Measurements from ENCODE around the gene MBNL1.
"Not testable (repeated sequence)": the region's sequence is repeated elsewhere in the genome, so short reads cannot be mapped to it uniquely, and the experiment has no call there.

The MBNL1 gene

GRCh38 chr3:152355744-152356665, 87.3 kb downstream of the MBNL1 start:
- DNase-seq: no peak

DNA sequence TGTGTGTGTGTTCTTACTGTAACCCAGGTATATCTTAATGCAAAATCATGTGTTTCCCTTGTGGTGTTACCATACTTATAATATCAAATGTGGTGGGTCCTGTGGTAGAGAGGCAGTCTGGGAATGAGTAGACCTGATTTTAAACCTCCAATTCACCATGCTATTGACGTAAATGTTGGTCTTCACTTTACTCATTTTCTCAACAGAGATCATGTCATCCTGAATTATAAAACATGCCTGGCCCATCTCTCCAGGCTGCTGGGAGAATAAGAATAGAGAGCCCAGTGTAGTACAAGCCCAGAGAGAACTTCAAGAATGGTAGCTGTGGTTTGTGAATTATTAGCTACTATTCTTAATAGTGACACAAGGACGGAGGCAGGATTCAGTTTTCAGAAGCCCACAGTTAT, 88.1 kb downstream of the MBNL1 start:
- DNase-seq: no peak

GRCh38 chr3:152357587-152357986, 88.9 kb downstream of the MBNL1 start:
- no peak for DNase-seq

DNA sequence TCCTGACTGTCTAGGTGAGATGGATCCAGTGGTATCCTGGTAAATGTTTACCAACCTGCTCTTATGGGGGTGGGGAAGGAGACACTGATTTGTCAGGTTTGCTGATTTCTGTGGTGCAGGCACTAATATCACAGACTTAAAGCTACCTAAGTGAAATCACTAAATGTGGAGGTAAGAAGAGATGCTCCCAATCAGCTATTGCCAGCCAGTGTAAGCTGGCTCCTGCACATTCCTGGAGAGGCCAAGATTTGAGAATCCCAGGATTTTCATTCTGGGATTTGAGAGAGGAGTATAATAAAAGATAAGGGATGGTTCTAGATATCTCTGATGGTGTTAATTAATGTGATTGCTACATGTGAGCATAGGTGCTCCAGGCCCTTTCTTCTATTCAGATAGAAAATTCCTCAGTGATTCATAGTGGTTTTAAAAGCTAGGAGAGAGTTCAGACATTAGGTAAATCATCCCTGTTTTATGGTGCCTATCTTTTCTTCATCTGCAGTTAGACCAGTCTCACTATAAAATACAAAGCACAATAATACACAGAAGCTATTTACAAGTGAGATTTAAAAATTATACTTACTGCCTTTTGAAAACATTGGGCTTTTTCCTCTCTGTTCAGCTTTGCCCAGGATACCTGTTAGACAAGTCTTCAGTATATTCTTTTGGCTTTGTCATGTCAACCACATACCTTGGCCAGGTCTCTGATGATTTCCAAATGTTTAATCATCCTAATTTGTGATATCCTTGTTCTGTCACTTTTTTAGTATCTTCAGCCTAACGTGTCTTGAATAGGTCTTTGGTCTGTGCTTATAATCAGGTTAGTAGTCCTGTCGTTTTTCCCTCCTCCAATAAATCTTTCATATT, 90.9 kb downstream of the MBNL1 start:
- no peak for DNase-seq

GRCh38 chr3:152360302-152360701, 91.6 kb downstream of the MBNL1 start:
- no peak for DNase-seq

- no peak for DNase-seq
Measured at GRCh38 chr3:152360966-152361365, 92.2 kb downstream of the MBNL1 start.

DNA sequence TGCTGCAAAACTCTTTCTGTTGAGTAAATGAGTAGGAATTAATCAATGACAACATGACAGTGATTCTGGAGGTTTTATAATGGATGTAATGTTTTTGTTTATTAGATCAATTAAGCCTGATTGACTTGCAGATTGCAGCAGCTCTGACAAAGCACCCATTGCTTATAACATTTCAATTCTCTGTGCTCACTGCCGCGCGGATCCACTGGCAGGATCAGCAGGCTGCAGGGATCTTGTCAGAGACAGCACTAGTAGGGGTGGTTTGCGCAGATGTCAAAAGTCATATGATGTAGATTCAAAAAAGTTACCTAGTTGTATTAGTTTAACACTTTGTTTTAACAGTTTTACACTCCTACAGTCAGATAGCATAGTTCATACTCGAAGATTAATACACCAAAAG, 93.4 kb downstream of the MBNL1 start:
- DNase-seq: no peak

- DNase-seq: no peak
Measured at GRCh38 chr3:152364237-152364636, 95.5 kb downstream of the MBNL1 start.

DNA sequence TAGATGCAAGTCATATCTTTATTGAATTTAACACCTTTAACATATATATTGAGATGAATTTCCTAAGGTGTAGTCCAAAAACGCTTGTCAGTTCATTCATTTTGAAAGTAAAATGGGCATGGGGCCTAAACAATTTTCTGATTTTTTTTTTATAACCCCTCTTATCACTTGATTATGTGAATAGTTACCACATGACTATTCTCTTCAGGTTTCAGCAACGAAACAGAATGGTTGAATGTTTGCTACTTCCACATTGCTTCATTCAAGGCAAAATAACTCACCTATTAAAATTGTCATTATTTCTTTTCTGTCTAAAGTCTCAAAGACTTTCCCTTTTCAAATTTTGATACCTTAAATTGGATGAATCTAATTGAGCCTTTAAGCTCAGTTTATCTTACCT, 96.4 kb downstream of the MBNL1 start:
- DNase-seq: no peak

- DNase-seq: no peak
Measured at GRCh38 chr3:152365766-152366593, 97.3 kb downstream of the MBNL1 start.

GRCh38 chr3:152367192-152367591, 98.5 kb downstream of the MBNL1 start:
- not testable (repeated sequence) for DNase-seq

DNA sequence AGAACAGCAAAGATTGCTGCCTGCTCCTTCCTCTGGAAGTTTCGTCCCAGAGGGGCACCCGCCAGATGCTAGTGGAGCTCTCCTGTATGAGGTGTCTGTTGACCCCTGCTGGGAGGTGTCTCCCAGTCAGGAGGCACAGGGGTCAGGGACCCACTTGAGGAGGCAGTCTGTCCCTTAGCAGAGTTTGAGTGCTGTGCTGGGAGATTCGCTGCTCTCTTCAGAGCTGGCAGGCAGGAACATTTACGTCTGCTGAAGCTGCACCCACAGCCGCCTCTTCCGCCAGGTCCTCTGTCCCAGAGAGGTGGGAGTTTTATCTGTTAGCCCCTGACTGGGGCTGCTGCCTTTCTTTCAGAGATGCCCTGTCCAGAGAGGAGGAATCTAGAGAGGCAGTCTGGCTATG, 103.9 kb downstream of the MBNL1 start:
- not testable (repeated sequence) for DNase-seq

GRCh38 chr3:152373379-152373778, 104.7 kb downstream of the MBNL1 start:
- DNase-seq: no peak

GRCh38 chr3:152374262-152374990, 105.7 kb downstream of the MBNL1 start:
- no peak for DNase-seq

DNA sequence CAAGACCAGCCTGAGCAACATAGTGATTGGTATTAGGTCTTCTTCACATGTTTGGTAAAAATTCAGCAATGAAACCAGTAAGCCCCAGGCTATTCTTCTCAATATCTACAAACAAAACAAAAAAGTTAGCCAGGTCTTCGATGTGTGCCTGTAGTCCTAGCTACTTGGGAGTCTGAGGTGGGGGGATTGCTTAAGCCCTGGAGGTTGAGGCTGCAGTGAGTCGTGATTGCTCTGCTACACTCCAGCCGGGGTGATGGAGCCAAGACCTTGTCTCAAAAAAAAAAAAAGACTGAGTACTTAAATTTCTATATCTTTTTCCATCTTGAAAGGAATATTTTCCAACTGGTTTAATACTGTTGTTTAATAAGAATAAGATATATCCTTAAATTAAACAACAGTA, 106.8 kb downstream of the MBNL1 start:
- DNase-seq: no peak

DNA sequence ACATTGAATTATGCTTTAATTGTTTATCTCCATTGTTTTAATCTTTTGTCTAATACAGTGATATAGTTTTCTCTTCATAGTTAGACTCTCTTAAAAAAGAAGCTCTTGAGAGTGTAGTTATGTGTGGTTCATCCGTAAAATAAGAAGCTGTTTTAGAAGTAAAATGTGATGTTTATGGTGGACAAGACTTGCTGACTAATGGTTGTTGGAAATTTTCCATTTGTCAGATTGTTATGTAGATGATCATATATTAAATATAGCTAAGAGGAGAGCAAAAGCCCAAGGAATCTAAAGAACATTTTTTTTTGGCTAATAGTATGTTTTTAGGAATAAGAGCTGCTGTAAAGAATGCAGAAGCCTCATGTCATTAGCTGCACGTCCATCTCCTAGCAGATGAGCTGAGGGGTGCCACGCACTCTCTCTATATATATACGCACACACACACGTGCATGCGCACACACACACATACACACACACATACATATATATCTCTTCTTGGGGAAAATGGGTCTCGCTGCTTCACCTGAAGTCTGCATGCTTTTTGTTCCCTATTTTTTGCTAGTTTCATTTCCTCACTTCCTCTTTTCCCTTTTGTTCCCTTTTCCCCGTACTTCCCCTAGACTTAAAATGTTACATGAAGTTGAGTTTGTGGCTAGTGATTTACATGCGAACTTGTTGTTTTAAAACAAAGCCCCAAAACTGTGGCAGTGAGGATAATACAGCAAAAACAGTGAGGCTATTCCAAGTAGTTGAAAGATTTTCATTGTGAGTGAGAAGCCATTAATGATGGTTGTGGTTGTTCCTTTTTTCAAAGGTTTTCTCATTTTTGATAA, 107.8 kb downstream of the MBNL1 start:
- DNase-seq: no peak

DNA sequence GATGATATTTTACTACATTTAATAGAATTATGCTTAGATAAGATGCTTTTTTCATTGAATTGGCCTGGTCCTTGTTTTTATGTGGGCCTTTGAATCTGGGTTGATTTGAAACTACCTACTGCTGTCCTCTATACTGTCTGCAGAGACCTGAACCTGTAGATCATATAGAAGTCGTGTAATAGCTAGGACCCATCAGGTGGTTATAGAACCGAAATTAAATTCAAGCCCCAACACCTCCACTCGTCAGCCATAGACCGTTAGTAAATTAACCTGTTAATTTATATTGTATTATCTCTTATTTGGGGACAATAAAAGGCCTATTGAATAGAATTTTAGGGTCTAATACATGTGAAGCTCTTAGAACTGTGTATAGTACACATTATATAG, 108.4 kb downstream of the MBNL1 start:
- no peak for DNase-seq

- DNase-seq: no peak
Measured at GRCh38 chr3:152379415-152380042, 110.8 kb downstream of the MBNL1 start.

DNA sequence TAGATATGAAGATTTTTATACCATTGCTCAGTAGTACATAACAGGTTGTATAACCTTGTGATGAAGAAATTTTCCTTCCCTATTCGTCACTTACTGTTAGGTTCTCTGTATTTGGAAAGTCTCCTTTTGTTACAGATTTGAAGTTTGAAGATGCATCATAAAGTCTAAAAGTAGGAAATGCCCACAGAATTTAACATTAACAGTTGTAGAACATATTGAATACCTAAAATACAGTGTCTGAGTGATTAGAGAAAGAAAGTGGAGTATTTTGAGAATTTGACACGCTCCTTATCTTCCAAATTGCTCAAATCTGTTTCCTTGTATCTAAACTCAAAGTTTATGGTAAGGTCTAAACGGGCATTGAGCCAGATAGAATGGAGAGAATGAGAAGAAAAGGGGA, 111.3 kb downstream of the MBNL1 start:
- no peak for DNase-seq

- no peak for DNase-seq
Measured at GRCh38 chr3:152381881-152382295, 113.2 kb downstream of the MBNL1 start.

Data from NCI-H345 (cell line).